NCI-H2029 (cell line): ENCODE results near the gene LYSET.
"Not testable (repeated sequence)": the region's sequence is repeated elsewhere in the genome, so short reads cannot be mapped to it uniquely, and the experiment has no call there.

Experiments
- DNase-seq: peaks from one replicate; lab custom pipeline; 2025; lab: John Stamatoyannopoulos, UW

The LYSET gene

GRCh38 chr14:93223565-93223964 lies 38.4 kb downstream of the LYSET start:
- DNase-seq = no peak

GRCh38 chr14:93228550-93228949 lies 43.4 kb downstream of the LYSET start:
- DNase-seq = no peak

- DNase-seq = no peak
Observed at GRCh38 chr14:93230539-93230938, 45.4 kb downstream of the LYSET start.

- no peak for DNase-seq
Observed at GRCh38 chr14:93231129-93231979, 46.2 kb downstream of the LYSET start.

GRCh38 chr14:93232159-93232558 lies 47.0 kb downstream of the LYSET start:
- no peak for DNase-seq

GRCh38 chr14:93233078-93233477 lies 48.0 kb downstream of the LYSET start:
- DNase-seq = not testable (repeated sequence)

- DNase-seq = no peak
Observed at GRCh38 chr14:93234798-93235197, 49.7 kb downstream of the LYSET start.
